GM19455 (cell line): ENCODE results near the gene VMAC.
"Not testable (repeated sequence)": the region's sequence is repeated elsewhere in the genome, so short reads cannot be mapped to it uniquely, and the experiment has no call there.

Experiments used
- ATAC-seq: cut with Tn5 transposase; IDR thresholded peaks from one replicate; pipeline ENCODE4 v1.9.1; 2021; ENCODE audit not compliant: unreplicated experiment

VMAC gene

DNA sequence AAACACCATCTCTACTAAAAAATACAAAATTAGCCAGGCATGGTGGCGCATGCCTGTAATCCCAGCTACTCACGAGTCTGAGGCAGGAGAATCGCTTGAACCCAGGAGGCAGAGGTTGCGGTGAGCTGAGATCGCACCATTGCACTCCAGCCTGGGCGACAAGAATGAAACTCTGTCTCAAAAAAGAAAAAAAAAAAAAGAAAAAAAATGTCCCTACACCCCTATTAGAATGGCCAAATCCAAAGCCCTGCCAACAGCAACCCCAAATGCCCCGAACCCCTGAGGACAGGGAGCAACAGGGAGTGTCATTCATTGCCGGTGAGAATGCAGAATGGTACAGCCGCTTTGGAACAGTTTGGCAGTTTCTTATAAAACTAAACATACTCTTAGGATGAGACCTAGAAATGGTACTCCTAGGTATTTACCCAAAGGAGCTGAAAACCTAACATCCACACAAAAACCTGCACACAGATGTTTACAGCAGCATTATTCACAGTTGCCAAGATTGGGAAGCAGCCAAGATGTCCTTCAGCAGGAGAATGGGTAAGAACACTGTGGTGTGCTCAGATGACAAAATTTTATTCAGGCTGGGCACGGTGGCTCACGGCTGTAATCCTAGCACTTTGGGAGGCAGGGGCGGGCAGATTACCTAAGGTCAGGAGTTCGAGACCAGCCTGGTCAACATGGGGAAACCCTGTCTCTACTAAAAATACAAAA lies 21.4 kb upstream of the VMAC start:
- ATAC-seq = not testable (repeated sequence)

DNA sequence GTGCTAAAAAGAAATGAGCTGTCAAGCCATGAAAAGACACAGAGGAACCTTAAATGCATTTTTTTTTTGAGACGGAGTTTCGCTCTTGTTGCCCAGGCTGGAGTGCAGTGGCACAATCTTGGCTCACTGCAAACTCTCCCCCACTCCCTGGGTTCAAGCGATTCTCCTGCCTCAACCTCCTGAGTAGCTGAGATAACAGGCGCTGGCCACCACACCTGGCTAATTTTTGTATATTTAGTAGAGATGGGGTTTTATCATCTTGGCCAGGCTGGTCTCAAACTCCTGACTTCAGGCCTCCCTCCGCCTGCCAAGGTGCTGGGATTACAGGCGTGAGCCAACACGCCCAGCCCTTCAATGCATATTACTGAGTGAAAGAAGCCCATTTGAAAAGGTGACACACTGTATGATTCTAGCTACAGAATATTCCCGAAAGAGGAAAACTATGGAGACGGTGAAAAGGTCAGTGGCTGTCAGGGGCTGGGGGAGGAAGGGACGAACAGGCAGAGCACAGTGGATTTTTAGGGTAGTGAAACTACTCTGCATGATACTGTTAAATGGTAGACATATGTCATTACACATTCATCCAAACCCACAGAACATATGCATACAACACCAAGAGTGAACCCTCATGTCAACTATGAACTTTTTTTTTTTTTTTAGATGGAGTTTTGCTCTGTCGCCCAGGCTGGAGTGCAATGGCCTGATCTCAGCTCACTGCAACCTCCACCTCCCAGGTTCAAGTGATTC lies 20.4 kb upstream of the VMAC start:
- ATAC-seq = not testable (repeated sequence)

- no peak for ATAC-seq
These were observed 15.2 kb upstream of the VMAC start for GRCh38 chr19:5889288-5889971.

DNA sequence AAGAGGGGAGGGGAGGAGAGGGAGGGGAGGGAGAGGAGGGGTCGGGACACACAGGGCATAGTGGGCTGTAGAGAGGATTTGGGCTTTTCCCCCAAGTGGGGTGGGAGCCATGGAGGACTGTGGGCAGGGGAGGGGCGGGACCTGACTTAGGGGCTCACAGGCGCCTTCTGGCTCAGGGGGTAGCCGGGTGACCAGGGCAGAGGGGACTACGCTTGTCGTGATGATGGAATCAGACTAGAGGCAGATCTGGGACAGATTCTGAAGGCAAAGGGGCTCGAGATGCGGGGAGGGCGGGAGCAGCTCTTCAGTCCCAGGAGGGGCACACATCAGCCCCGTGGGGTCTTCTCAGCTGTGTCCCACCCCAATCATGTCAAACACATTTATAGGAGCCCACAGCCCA lies 14.6 kb upstream of the VMAC start:
- no peak for ATAC-seq

DNA sequence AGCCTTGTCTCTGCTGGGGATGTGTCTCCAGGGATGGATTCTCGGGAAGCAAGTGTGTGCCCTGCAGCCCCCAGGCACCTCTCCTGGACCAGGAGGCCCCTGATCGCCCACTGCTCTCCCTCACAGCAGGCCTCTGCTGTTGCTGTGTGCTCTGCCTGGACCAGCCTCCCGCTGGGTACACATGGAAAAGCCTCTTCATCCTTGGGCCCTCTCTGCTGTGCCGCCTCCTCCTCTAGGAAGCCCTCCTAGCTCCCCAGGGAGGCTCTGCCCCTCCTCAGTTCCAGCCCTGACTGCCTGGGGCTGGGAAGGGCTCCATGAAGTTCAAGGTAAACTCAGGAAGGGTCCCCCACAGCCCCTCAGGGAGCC lies 13.1 kb upstream of the VMAC start:
- ATAC-seq = no peak

- no peak for ATAC-seq
These were observed 12.5 kb upstream of the VMAC start for GRCh38 chr19:5891938-5892771.

DNA sequence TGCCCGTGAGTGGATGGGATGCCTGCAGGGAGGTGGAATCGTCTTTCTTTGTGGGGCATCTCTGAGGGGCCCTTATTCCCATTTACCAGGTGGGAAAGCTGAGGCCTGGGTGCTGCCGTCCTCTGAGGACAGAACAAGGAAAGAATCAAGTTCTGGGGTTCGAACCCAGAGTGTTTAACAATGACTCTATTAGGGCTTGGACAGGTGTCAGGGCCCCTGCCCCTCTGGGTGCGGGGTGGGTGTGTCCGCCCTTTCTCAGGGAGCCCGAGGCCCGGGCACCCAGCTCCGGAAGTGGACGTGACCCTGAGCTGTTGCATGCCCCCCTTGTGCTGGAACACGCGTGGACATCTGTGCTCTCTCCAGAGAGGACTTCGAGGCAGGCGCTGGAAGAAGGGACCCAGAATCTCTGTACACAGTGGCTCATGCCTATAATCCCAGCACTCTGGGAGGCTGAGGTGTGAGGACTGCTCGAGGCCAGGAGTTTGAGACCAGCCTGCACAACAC lies 11.8 kb upstream of the VMAC start:
- ATAC-seq = no peak

- ATAC-seq = no peak
These were observed 11.3 kb upstream of the VMAC start for GRCh38 chr19:5893296-5893903.

GRCh38 chr19:5893907-5894703 lies 10.6 kb upstream of the VMAC start:
- no peak for ATAC-seq

GRCh38 chr19:5894704-5895349 lies 9.8 kb upstream of the VMAC start:
- no peak for ATAC-seq

DNA sequence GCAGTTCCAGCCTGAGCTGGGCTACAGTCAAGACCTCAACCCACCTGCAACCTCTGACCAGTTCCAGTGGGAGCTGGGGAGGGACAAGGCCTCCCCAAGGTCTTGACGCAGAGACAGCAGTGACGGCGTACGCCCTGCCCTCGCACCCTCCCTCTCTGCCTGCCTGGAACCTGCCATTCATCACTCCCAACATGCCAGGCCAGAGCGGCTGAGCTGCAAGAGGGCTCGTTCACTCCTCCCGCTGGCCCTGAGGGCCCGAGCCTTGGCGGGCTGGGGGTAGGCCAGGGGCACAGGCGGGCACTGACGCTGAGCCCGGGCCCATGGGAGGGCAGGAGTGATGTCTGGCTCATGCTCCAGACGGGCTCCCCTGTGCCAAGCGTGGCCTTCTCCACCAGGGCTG lies 9.3 kb upstream of the VMAC start:
- no peak for ATAC-seq

- ATAC-seq = no peak
These were observed 8.8 kb upstream of the VMAC start for GRCh38 chr19:5895890-5896289.

DNA sequence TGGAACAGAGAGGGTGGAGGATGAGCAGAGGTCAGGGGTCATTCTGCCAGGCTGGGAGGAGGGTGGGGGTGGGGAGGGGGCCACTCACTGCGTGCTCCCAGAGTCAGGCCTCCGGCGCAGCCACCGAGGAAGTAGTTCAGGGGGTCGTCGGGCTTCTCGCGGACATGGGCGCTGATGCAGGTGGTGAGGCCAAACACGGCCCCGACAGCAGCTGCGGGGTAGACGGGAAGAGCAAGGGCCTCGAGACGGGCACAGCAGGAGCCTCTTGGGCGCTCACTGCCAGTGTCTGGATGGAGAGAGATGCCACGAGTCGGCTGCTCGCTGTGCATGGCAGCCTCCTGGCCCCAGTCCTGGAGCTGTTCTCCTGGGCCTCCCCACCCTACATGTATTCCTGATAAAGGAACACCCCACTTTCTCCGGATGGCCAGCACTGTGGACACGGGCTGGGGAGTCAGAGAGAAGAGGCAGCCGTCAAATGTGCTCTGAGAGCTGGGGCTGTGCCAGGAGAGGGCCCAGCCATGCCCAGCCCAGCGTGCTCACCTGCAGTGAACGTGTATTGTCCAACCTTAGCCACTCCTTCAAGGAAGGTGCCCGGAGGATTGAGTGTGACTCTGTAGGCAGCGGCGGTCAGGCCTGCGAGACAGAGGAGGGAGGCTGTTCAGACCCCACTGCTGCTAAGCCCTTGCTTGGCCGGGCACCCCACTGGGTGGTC lies 8.2 kb upstream of the VMAC start:
- no peak for ATAC-seq

GRCh38 chr19:5897189-5897969 lies 7.3 kb upstream of the VMAC start:
- no peak for ATAC-seq

DNA sequence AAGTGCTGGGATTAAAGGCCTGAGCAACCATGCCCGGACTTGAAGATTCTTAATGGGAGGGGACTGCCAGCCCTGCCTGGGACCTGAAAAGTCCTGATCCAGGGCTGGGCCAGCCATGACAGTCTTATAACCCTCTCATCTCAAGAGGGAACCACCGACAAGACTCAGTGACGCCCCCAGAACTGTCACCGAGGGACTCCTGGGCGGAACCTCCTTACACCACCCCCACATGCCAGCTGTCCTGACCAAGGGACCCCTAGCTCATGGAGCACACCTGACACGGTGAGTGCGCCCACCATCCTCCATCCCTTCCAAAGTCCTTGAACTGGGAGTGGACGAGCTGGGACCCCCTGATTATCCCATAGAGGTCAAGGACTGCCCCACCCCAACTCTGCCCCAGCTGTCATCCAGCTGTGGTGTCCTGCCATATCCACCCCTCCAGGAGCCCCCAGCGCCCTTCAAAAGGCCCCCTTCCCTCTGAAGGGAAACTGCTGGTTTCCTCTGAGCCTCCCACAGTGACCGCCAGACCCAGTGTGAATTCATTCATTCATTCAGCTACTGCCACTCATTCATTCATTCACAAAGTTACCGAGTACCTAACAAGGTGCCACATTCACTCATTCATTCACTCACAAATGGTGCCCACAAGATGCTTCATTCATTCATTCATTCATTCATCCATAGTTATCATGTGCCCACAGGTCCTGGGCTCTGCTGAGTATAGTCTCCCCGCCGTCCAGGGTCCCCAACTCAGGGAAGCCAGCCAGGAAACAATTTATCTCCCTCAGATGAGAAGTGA lies 4.7 kb upstream of the VMAC start:
- no peak for ATAC-seq

DNA sequence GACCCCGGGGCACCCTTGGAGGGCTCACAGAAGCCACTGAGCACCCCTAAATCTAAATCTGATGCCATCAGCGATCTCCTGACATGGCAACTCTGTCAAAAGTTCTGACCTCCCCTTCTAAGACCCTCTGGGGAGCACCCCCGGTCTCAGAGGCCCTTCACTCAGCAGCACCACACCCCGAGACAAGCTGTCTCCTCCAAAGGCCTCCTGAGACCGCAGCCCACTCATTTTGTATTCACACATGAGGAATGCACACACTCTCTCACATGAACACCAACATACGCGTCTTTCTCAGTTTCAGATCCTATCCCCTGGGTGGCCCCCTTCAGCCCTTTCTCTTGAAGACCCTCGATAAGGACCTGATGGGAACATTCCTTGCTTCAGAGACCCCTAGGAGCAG lies 3.7 kb upstream of the VMAC start:
- no peak for ATAC-seq

GRCh38 chr19:5903056-5903623 lies 1.5 kb upstream of the VMAC start:
- ATAC-seq = no peak
